H1 (cell line): ENCODE measurements around the gene LPO. TPM values are rescaled to one million over a fixed set of nuclear protein-coding genes. Genes with fewer than 3 reads are reported as not detected.

ENCODE experiments used
- CTCF ChIA-PET: fragments of 300-600 bp; sonication (Branson Sonifier 250); formaldehyde crosslinking; loops from one replicate; lab custom pipeline; 2021; ENCODE audit not compliant: partially characterized antibody; lab: Charles Lee
- POLR2A ChIA-PET: fragments of 300-600 bp; sonication (Branson Sonifier 250); formaldehyde crosslinking; loops from one replicate; lab custom pipeline; 2021; ENCODE audit warnings: inconsistent platforms; ENCODE audit not compliant: partially characterized antibody; lab: Charles Lee
- DNase-seq, 2 experiments: peaks; one replicate each; pipeline versions ENCODE4 v3.0.0 to v3.0.0-alpha.2; 2010 to 2022; ENCODE audit warnings: low spot score in 2 of 2, low read depth in 1 of 2, mixed read lengths in 1 of 2
- FAIRE-seq: peaks from 2 replicates; lab custom pipeline; 2011; peaks lifted over from hg19 to GRCh38; lab: Jason Lieb, UNC
- H2AFZ ChIP-seq: 2 replicates; pipeline ENCODE4 v1.8.1; 2012; ENCODE audit warnings: low read length, inconsistent platforms
- H2AK5ac ChIP-seq: 2 replicates; pipeline ENCODE4 v1.6.1; 2013; ENCODE audit warnings: low read depth, low read length
- H2BK120ac ChIP-seq: replicated peaks from 2 replicates; pipeline ENCODE3; 2013; ENCODE audit warnings: low read depth, low read length, inconsistent platforms
- H2BK12ac ChIP-seq: 2 replicates; pipeline ENCODE4 v1.6.1; 2013; ENCODE audit warnings: low read depth, low read length
- H2BK15ac ChIP-seq: 2 replicates; pipeline ENCODE4 v1.6.1; 2013; ENCODE audit warnings: low read length
- H2BK20ac ChIP-seq: 2 replicates; pipeline ENCODE4 v1.6.1; 2013; ENCODE audit warnings: low read length
- H2BK5ac ChIP-seq: 2 replicates; pipeline ENCODE4 v1.6.1; 2013; ENCODE audit warnings: low read depth, low read length
- H3K14ac ChIP-seq: 2 replicates; pipeline ENCODE4 v1.6.1; 2013; ENCODE audit warnings: inconsistent platforms; ENCODE audit not compliant: insufficient read length
- H3K18ac ChIP-seq: 2 replicates; pipeline ENCODE4 v1.6.1; 2013; ENCODE audit warnings: low read length; ENCODE audit errors: extremely low read depth
- H3K23ac ChIP-seq: 2 replicates; pipeline ENCODE4 v1.6.1; 2013; ENCODE audit warnings: inconsistent platforms; ENCODE audit not compliant: insufficient read length
- H3K23me2 ChIP-seq: 2 replicates; pipeline ENCODE4 v1.6.1; 2013; ENCODE audit warnings: low read depth, low read length
- H3K27ac ChIP-seq: 2 replicates; pipeline ENCODE4 v1.6.1; 2011; ENCODE audit warnings: low read depth, low read length, inconsistent platforms
- H3K27me3 ChIP-seq, 4 experiments: replicated peaks in 1 of 4; 1 replicate in 1 of 4; 2 replicates in 3 of 4; pipeline versions ENCODE4 v1.6.1 to v1.8.1; 2011 to 2013; ENCODE audit warnings: low read length in 3 of 4, mild to moderate bottlenecking in 3 of 4, inconsistent platforms in 2 of 4, mixed read lengths in 2 of 4, moderate library complexity in 1 of 4; ENCODE audit not compliant: control insufficient read depth in 3 of 4, insufficient read depth in 3 of 4; ENCODE audit errors: extremely low read depth in 1 of 4
- H3K36me3 ChIP-seq, 4 experiments: 2 replicates each; pipeline versions ENCODE4 v1.6.1 to v1.8.1; 2011 to 2013; ENCODE audit warnings: mild to moderate bottlenecking in 4 of 4, low read length in 3 of 4, moderate library complexity in 2 of 4, control low read depth in 1 of 4, inconsistent platforms in 1 of 4; ENCODE audit not compliant: insufficient read depth in 4 of 4, control insufficient read depth in 2 of 4
- H3K4ac ChIP-seq: replicated peaks from 2 replicates; pipeline ENCODE3; 2013; ENCODE audit warnings: low read length, low read depth, mixed read lengths, inconsistent platforms; ENCODE audit not compliant: insufficient read length
- H3K4me1 ChIP-seq, 4 experiments: replicated peaks in 1 of 4; 1 replicate in 1 of 4; 2 replicates in 3 of 4; pipeline versions ENCODE4 v1.6.1 to v1.8.1; 2011 to 2013; ENCODE audit warnings: low read length in 3 of 4, inconsistent platforms in 2 of 4, mixed read lengths in 1 of 4; ENCODE audit not compliant: insufficient read depth in 4 of 4, control insufficient read depth in 3 of 4
- H3K4me2 ChIP-seq, 2 experiments: 2 replicates each; pipeline versions ENCODE4 v1.6.1 to v1.8.1; 2011 to 2013; ENCODE audit warnings: low read depth in 2 of 2, low read length in 2 of 2, control low read depth in 1 of 2, inconsistent platforms in 1 of 2, mild to moderate bottlenecking in 1 of 2; ENCODE audit not compliant: insufficient read depth in 1 of 2
- H3K4me3 ChIP-seq, 4 experiments: fragments of 200-600, 300-600 bp in 1 of 4; sonication (generic), shearing (Covaris generic), sonication (Bioruptor Twin) in 1 of 4; 2 replicates each; pipeline versions ENCODE4 v1.5.1 to v1.8.1; 2011 to 2016; ENCODE audit warnings: low read length in 4 of 4, low read depth in 3 of 4, control low read depth in 2 of 4, inconsistent platforms in 2 of 4, mild to moderate bottlenecking in 2 of 4, mixed read lengths in 1 of 4, moderate library complexity in 1 of 4; ENCODE audit not compliant: insufficient read depth in 2 of 4; ENCODE audit errors: extremely low read depth in 1 of 4
- H3K56ac ChIP-seq: replicated peaks from 2 replicates; pipeline ENCODE3; 2013; ENCODE audit warnings: low read depth, mild to moderate bottlenecking, mixed read lengths, low read length, inconsistent platforms; ENCODE audit not compliant: insufficient read length
- H3K79me1 ChIP-seq: 2 replicates; pipeline ENCODE4 v1.6.1; 2013; ENCODE audit warnings: low read depth, low read length, control low read depth
- H3K79me2 ChIP-seq, 2 experiments: 2 replicates each; pipeline versions ENCODE4 v1.6.1 to v1.8.1; 2012 to 2013; ENCODE audit warnings: low read length in 2 of 2, mild to moderate bottlenecking in 2 of 2, inconsistent platforms in 1 of 2; ENCODE audit not compliant: insufficient read depth in 2 of 2, control insufficient read depth in 1 of 2
- H3K9ac ChIP-seq, 4 experiments: replicated peaks in 1 of 4; 1 replicate in 1 of 4; 2 replicates in 3 of 4; pipeline versions ENCODE4 v1.6.1 to v1.8.1; 2011 to 2013; ENCODE audit warnings: low read depth in 3 of 4, low read length in 3 of 4, control low read depth in 2 of 4, mild to moderate bottlenecking in 2 of 4, moderate library complexity in 2 of 4, inconsistent platforms in 1 of 4; ENCODE audit errors: extremely low read depth in 1 of 4
- H3K9me3 ChIP-seq, 2 experiments: 2 replicates each; pipeline versions ENCODE4 v1.6.1 to v1.8.1; 2012 to 2013; ENCODE audit warnings: mild to moderate bottlenecking in 2 of 2, moderate library complexity in 2 of 2, control low read depth in 1 of 2, inconsistent platforms in 1 of 2, low read depth in 1 of 2, low read length in 1 of 2, mixed read lengths in 1 of 2; ENCODE audit not compliant: insufficient read depth in 2 of 2
- H4K20me1 ChIP-seq, 2 experiments: replicated peaks in 1 of 2; 2 replicates each; pipeline versions ENCODE3 to v1.8.1; 2011 to 2013; ENCODE audit warnings: inconsistent platforms in 2 of 2, low read length in 2 of 2, mild to moderate bottlenecking in 1 of 2; ENCODE audit not compliant: insufficient read depth in 2 of 2, control insufficient read depth in 1 of 2
- H4K5ac ChIP-seq: 2 replicates; pipeline ENCODE4 v1.6.1; 2013; ENCODE audit warnings: low read length, low read depth, mixed read lengths, inconsistent platforms; ENCODE audit not compliant: insufficient read length
- H4K8ac ChIP-seq: 2 replicates; pipeline ENCODE4 v1.8.0; 2013; ENCODE audit warnings: mild to moderate bottlenecking, moderate library complexity, low read length, inconsistent platforms; ENCODE audit not compliant: insufficient read depth; ENCODE audit errors: extremely low read depth
- H4K91ac ChIP-seq: replicated peaks from 2 replicates; pipeline ENCODE3; 2013; ENCODE audit warnings: low read length, mixed read lengths, inconsistent platforms; ENCODE audit not compliant: insufficient read length
- BRCA1 ChIP-seq: IDR thresholded peaks from 2 replicates; pipeline ENCODE4 v1.6.1; 2012; ENCODE audit warnings: low read depth, low read length, improper control_type of control experiment
- CTCF ChIP-seq, 3 experiments: IDR thresholded peaks; 1 replicate in 2 of 3; 2 replicates in 1 of 3; pipeline versions ENCODE4 v1.5.1 to v1.6.1; 2011; ENCODE audit warnings: low read length in 3 of 3, mild to moderate bottlenecking in 3 of 3, inconsistent platforms in 2 of 3, low read depth in 1 of 3, moderate library complexity in 1 of 3; ENCODE audit not compliant: insufficient read depth in 1 of 3; ENCODE audit errors: control extremely low read depth in 1 of 3
- EGR1 ChIP-seq: IDR thresholded peaks from 2 replicates; pipeline ENCODE4 v1.6.1; 2011; ENCODE audit warnings: low read depth, low read length, borderline replicate concordance
- EZH2 ChIP-seq: fragments of 200-600 bp; sonication (generic); IDR thresholded peaks from 2 replicates; pipeline ENCODE4 v1.7.1; 2012; ENCODE audit warnings: low read depth, mild to moderate bottlenecking, moderate library complexity, low read length, inconsistent platforms; ENCODE audit not compliant: severe bottlenecking
- HDAC2 ChIP-seq, 2 experiments: fragments of 300-600 bp in 1 of 2; sonication (generic) in 1 of 2; IDR thresholded peaks; 2 replicates each; pipeline ENCODE4 v1.6.1; 2011 to 2012; ENCODE audit warnings: low read depth in 2 of 2, low read length in 2 of 2, mild to moderate bottlenecking in 2 of 2, moderate library complexity in 2 of 2, borderline replicate concordance in 1 of 2, inconsistent platforms in 1 of 2
- SP2 ChIP-seq: IDR thresholded peaks from 2 replicates; pipeline ENCODE4 v1.6.1; 2012; ENCODE audit warnings: mild to moderate bottlenecking, low read length, inconsistent platforms
- ZNF274 ChIP-seq: IDR thresholded peaks from 2 replicates; pipeline ENCODE4 v1.7.0; 2012; ENCODE audit warnings: low read length, borderline replicate concordance; ENCODE audit errors: extremely low read depth
- WGBS, 2 experiments: shearing (Covaris generic) in 1 of 2; methylation state at CpG; one replicate each; pipeline versions ENCODE4 v1.1.6 to v1.1.7; 2013 to 2015; ENCODE audit warnings: low lambda C conversion rate in 2 of 2, mixed read lengths in 2 of 2, inconsistent platforms in 1 of 2, low coverage in 1 of 2, missing lambda C conversion rate in 1 of 2; ENCODE audit not compliant: insufficient replicate concordance in 2 of 2, insufficient coverage in 1 of 2, insufficient read length in 1 of 2; ENCODE audit errors: extremely low coverage in 1 of 2, missing lambda C conversion rate in 1 of 2; 5-methylcytosine and 5-hydroxymethylcytosine counted together
- polyA plus RNA-seq, 7 experiments: library from polyadenylated mRNA; depleted of rRNA in 3 of 7; stranded (reverse) in 5 of 7; unstranded in 2 of 7; fragments of >200 nt in 5 of 7; fragments of 200-250 nt in 2 of 7; gene quantifications; 1 replicate in 5 of 7; 2 replicates in 1 of 7; 4 replicates in 1 of 7; pipeline versions ENCODE4 v1.2.1 to v1.2.3, GENCODE V29; 2011 to 2013; ENCODE audit warnings: missing spikeins in 2 of 7, mixed read lengths in 2 of 7
- total RNA-seq: library from RNA; stranded (reverse); fragmentation: NEBNext Ultra II Directional; extraction: Animal tissue kit (Norgen Biotek cat#: 25700); gene quantifications from 2 replicates; pipeline ENCODE4 v1.2.1, GENCODE V29; 2021

The LPO gene
- total and polyA plus RNA-seq, 2 of the 8 experiments (the other 6 are each of a cell fraction or from before 2014, with no cell fraction given): 0.38 to 0.52 TPM

DNA sequence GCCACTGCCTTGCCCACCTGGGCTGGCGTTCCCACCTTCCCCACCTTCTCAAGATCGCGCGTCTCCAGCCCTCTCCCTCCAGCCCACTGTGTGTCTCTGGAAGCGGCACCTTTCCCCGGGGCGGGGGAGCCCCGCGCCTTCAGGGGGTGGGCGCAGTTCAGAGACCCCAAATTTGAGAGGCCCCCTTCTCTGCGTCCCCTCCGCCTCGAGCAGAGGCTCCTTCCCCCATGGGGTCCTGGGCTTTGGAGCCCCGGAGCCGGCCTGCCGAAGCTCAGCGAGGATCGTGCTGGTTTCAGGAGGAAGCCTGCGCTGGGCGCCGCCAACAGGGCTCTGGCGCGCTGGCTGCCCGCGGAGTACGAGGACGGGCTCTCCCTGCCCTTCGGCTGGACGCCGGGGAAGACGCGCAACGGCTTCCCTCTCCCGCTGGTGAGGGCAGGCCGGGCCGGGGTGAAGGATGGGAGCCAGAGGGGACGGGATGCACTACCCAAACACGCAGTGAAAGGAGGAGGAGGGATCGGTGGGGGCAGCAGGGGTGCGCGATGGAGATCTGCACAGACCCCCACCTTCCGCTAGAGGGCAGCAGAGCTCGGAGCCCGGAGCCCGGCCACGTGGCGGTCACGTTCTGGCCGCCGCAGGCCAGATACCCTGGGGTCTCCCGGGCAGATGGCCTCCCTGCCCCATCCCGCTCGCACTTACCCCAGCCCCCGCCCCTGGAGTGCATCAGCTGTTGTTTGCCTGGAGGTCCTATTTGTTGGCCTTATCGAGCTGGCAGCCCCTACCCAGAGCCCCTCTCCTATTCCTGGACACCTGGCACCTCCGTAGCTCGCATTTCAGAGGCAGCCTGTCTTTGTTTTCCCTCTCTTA, 11.1 kb downstream of the LPO start:
- no peaks in the 10 kb centered on the region for H3K36me3 ChIP-seq
- H3K79me2 ChIP-seq: no peaks in the 10 kb centered on the region
- H3K56ac ChIP-seq: no peak overlapping the region
- peaks cover 36 to 70% (median 49%) of the 10 kb centered on the region in 4 experiments for H3K27me3 ChIP-seq
- H3K23me2 ChIP-seq: peaks cover 5% of the 10 kb centered on the region; the same call in 1 of the 2 replicates
- 12% methylated on average over 33 of the region's 57 CpGs; no CpG with 5 or more reads in 1 of the 2 experiments for WGBS, 2 experiments
- H3K9me3 ChIP-seq: peaks cover 8% of the 10 kb centered on the region in 2 experiments; a peak in 3 of 4 replicates
- no peak for FAIRE-seq
- H2BK12ac ChIP-seq: peak overlapping the region; percentile 94; the same call in 1 of the 2 replicates
- H3K79me1 ChIP-seq: no peaks in the 10 kb centered on the region
- peak overlapping the region; percentile 88; the same call in 1 of the 2 replicates for H2BK15ac ChIP-seq
- no peak overlapping the region for H3K14ac ChIP-seq
- no peak overlapping the region for H2BK20ac ChIP-seq
- CTCF ChIA-PET: interaction anchor here (0.6 to 5.4 kb wide), 41 partner anchors 8 to 1090 kb away, joined by 3 to 55 read pairs (median 3); partner anchors contain the start of genes LPO and MPO
- H3K4me3 ChIP-seq: peak overlapping the region; percentile 28 to 56 (median 36); a peak in 7 of 8 replicates
- H3K4ac ChIP-seq: no peak overlapping the region
- no peak overlapping the region for H3K23ac ChIP-seq
- POLR2A ChIA-PET: interaction anchor here (0.6 to 1.3 kb wide), 5 partner anchors 12 to 94 kb away, joined by 3 to 6 read pairs (median 3); no protein-coding TSS in a partner anchor
- peak overlapping the region; percentile 52 for H4K91ac ChIP-seq
- H3K18ac ChIP-seq: no peak overlapping the region; the same call in none of the 2 replicates
- peak overlapping the region; percentile 71 to 96 for H3K4me2 ChIP-seq
- peak overlapping the region; percentile 65 for H2AFZ ChIP-seq
- peak overlapping the region in 3 of 4 experiments; percentile 38 to 46 (median 41); a peak in 2 of 7 replicates for H3K9ac ChIP-seq
- H2BK5ac ChIP-seq: no peak overlapping the region; the same call in 1 of the 2 replicates
- H3K4me1 ChIP-seq: peaks cover 0 to 4% (median 1%) of the 10 kb centered on the region in 4 experiments; a peak in 4 of 7 replicates
- peak in 1 of 2 experiments; percentile 93 for DNase-seq
- H4K8ac ChIP-seq: peak overlapping the region; percentile 75; the same call in 1 of the 2 replicates
- no peak overlapping the region for H2BK120ac ChIP-seq
- no peaks in the 10 kb centered on the region for H4K20me1 ChIP-seq
- no peak overlapping the region for H3K27ac ChIP-seq
- no peak overlapping the region for H4K5ac ChIP-seq
- H2AK5ac ChIP-seq: no peak overlapping the region
- no peak for TF ChIP-seq ZNF274
- no peak for TF ChIP-seq BRCA1
- TF ChIP-seq EZH2: peak; percentile 74
- no peak; a peak in 1 of 4 replicates for TF ChIP-seq HDAC2 (IDR thresholded peaks at IDR 0.05; ENCODE audit: borderline replicate concordance in 1 of 2, low read depth in 2 of 2, low read length in 2 of 2)
- TF ChIP-seq SP2: no peak
- TF ChIP-seq EGR1: 0 out of 2 replicates have a peak, but pooled peaks have one; percentile 47
- TF ChIP-seq CTCF (IDR thresholded peaks at IDR 0.05; ENCODE audit: control extremely low read depth in 1 of 3, insufficient read depth in 1 of 3, low read depth in 1 of 3, low read length in 3 of 3): peak; percentile 85 to 88 (median 86)
